Measurements from ENCODE around the gene YEATS2.
A peak's percentile ranks its signal among the peaks of the same experiment; 100 is the strongest.

DNA sequence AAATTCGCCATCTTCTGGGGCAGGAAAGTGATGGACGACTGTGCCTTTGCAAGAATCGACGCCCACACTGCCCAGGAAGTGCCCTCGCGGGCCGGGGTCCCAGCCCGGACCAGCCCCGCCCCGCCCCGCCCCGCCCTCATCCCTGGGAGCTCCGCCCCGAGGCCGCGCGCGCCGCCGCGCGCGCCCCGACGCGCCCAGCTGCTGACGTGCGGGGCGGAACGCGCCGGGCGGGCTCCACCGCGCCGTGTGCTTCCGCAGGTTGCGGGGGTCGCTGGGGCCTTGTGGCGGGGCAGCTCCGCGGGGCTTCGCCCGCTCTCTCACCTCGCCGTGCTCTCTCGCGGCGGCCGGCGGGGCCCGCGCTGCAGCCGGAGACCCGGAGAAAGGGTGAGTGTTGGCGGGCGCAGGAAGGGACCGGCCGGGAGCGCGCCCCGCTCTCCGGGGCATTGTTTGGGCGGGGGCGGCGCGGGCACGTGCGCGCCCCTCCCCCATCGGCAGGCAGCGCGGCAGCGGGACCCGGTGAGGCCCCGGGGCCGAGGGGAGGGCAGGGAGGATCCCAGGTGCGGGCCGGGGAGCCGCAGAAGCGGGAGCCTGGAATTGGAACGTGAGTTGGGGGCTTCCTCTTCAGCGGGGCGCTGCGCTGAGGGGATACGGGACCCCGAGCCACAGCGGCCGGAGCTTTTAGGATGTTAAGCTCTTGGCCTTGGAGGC, at the start of gene YEATS2:
- TF ChIP-seq, protein P1, sequence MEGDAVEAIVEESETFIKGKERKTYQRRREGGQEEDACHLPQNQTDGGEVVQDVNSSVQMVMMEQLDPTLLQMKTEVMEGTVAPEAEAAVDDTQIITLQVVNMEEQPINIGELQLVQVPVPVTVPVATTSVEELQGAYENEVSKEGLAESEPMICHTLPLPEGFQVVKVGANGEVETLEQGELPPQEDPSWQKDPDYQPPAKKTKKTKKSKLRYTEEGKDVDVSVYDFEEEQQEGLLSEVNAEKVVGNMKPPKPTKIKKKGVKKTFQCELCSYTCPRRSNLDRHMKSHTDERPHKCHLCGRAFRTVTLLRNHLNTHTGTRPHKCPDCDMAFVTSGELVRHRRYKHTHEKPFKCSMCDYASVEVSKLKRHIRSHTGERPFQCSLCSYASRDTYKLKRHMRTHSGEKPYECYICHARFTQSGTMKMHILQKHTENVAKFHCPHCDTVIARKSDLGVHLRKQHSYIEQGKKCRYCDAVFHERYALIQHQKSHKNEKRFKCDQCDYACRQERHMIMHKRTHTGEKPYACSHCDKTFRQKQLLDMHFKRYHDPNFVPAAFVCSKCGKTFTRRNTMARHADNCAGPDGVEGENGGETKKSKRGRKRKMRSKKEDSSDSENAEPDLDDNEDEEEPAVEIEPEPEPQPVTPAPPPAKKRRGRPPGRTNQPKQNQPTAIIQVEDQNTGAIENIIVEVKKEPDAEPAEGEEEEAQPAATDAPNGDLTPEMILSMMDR (IDR thresholded peaks at IDR 0.05), result no peak
- peak in 1 of 2 donors; percentile 47 for TF ChIP-seq EP300 (IDR thresholded peaks at IDR 0.05)
